ENCODE data around the gene PLLP. TPM values are rescaled to one million over a fixed set of nuclear protein-coding genes. Genes with fewer than 3 reads are reported as not detected.

PLLP gene
- total RNA-seq, 1 experiment from 2014 or later: 3.1 TPM

DNA sequence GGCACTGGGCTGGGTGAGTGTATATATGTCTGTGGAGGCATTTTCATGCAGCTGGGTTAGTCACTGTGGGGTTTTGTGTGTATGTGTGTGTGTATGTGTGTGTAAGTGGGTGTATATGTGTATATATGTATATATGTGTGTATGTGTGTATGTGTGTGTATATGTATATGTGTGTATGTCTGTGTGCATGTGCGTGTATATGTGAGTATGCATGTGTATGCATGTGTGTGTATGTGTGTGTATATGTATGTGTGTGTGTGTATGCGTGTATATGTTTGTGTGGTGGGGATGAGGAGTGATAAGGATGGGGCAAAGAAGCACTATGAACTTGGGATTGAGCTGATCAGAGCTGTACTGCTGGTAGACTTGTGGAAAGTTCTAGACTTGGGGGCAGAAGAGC is 29.0 kb upstream of the PLLP start:
- Histone ChIP-seq H3K27me3 (ENCODE audit: insufficient read depth, low read length) (no peaks in the 10 kb centered on the region; the same call in 1 of the 2 replicates), H2AFZ (ENCODE audit: low read depth, low read length, poor library complexity, severe bottlenecking) (no peak overlapping the region), H3K79me2 (ENCODE audit: insufficient read depth, low read length) (no peaks in the 10 kb centered on the region), H3K4me3 (replicated peaks in 1 of 2; ENCODE audit: low read depth in 1 of 2, low read length in 2 of 2) (no peak overlapping the region), H3K4me1 (ENCODE audit: control insufficient read depth in 1 of 2, insufficient read depth in 2 of 2, low read length in 2 of 2) (peaks cover 5 to 14% of the 10 kb centered on the region in 2 experiments; a peak in 3 of 4 replicates), H3K9ac (ENCODE audit: low read length) (no peak overlapping the region), H3K27ac (ENCODE audit: low read depth, low read length) (no peak overlapping the region), H3K9me3 (ENCODE audit: control insufficient read depth in 1 of 2, insufficient read depth in 1 of 2, low read depth in 1 of 2, low read length in 2 of 2) (no peaks in the 10 kb centered on the region), H3K36me3 (ENCODE audit: control insufficient read depth in 1 of 2, insufficient read depth in 2 of 2, low read length in 2 of 2) (no peaks in the 10 kb centered on the region), H3K4me2 (ENCODE audit: low read length) (no peak overlapping the region), H3K9me2 (ENCODE audit: insufficient read depth) (no peaks in the 10 kb centered on the region), H4K20me1 (ENCODE audit: insufficient read depth) (no peaks in the 10 kb centered on the region)
- ATAC-seq: no peak
- TF ChIP-seq EZH2phosphoT487 (IDR thresholded peaks at IDR 0.05; ENCODE audit: borderline replicate concordance): no peak
- intact Hi-C loops (cut with micrococcal nuclease): no loop called here
- BruUV-seq (replicated peaks): no TSS peak
- POLR2A ChIA-PET: interaction anchor here (0.9 kb wide), 1 partner anchor 104 kb away, joined by 3 read pairs; no protein-coding TSS in a partner anchor
- no peak for DNase-seq (ENCODE audit: low read depth, low spot score)
- CTCF ChIA-PET: interaction anchor here (1.2 kb wide), 1 partner anchor 103 kb away, joined by 6 read pairs; no protein-coding TSS in a partner anchor
- RAD21 ChIA-PET (ENCODE audit: low non-redundant PET in 1 of 2, low total read pairs in 2 of 2, uncharacterized antibody in 2 of 2, unreplicated experiment in 2 of 2): no interaction called here

DNA sequence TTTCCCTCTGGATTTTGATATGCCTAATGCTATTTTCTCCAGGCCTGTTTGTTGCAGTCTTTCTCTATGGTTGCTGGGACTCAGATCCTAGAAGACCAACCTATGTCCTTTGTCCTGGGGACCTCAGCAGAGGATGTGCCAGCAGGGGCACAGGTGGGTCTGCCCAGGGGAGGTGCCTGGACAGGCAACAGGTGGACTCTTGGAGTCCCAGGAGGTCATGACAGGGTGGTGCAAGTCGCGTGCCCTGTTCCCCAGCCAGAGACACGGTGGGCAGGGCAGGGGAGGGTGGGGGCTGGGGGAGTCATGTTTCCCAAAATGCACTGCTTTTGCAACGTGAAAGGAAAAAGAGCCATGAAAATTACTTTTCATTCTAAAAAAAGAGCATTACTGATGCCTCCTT is 26.3 kb upstream of the PLLP start:
- Histone ChIP-seq H4K20me1 (ENCODE audit: insufficient read depth) (no peaks in the 10 kb centered on the region), H3K4me3 (replicated peaks in 1 of 2; ENCODE audit: low read depth in 1 of 2, low read length in 2 of 2) (no peak overlapping the region), H2AFZ (ENCODE audit: low read depth, low read length, poor library complexity, severe bottlenecking) (no peak overlapping the region), H3K4me2 (ENCODE audit: low read length) (no peak overlapping the region), H3K36me3 (ENCODE audit: control insufficient read depth in 1 of 2, insufficient read depth in 2 of 2, low read length in 2 of 2) (no peaks in the 10 kb centered on the region), H3K4me1 (ENCODE audit: control insufficient read depth in 1 of 2, insufficient read depth in 2 of 2, low read length in 2 of 2) (no peaks in the 10 kb centered on the region), H3K27ac (ENCODE audit: low read depth, low read length) (no peak overlapping the region), H3K9me2 (ENCODE audit: insufficient read depth) (no peaks in the 10 kb centered on the region), H3K79me2 (ENCODE audit: insufficient read depth, low read length) (no peaks in the 10 kb centered on the region), H3K27me3 (ENCODE audit: insufficient read depth, low read length) (no peaks in the 10 kb centered on the region; the same call in 1 of the 2 replicates), H3K9me3 (ENCODE audit: control insufficient read depth in 1 of 2, insufficient read depth in 1 of 2, low read depth in 1 of 2, low read length in 2 of 2) (no peaks in the 10 kb centered on the region), H3K9ac (ENCODE audit: low read length) (no peak overlapping the region)
- intact Hi-C loops (cut with micrococcal nuclease): no loop called here
- ChIA-PET RAD21 (ENCODE audit: low non-redundant PET in 1 of 2, low total read pairs in 2 of 2, uncharacterized antibody in 2 of 2, unreplicated experiment in 2 of 2) (interaction anchor here in 1 of 2 experiments (0.6 kb wide), 1 partner anchor 11 kb away, joined by 3 read pairs; no protein-coding TSS in a partner anchor), POLR2A (no interaction called here), CTCF (no interaction called here)
- ATAC-seq (0 out of 2 replicates have a peak, but pooled peaks have one; percentile 42), DNase-seq (ENCODE audit: low read depth, low spot score) (no peak)
- no TSS peak for BruUV-seq (replicated peaks)
- TF ChIP-seq TCF7L2 (IDR thresholded peaks at IDR 0.05; ENCODE audit: borderline replicate concordance, extremely low read depth, insufficient read depth, insufficient read length) (no peak), ZBTB33 (IDR thresholded peaks at IDR 0.05; ENCODE audit: extremely low read depth, insufficient replicate concordance, low read length) (no peak), CBX3 (IDR thresholded peaks at IDR 0.05; ENCODE audit: low read depth) (no peak), CEBPB (IDR thresholded peaks at IDR 0.05; ENCODE audit: low read depth) (no peak), SIN3A (IDR thresholded peaks at IDR 0.05; ENCODE audit: low read depth) (no peak), MAX (IDR thresholded peaks at IDR 0.05) (no peak), EGR1 (IDR thresholded peaks at IDR 0.05; ENCODE audit: low read depth) (no peak), EZH2phosphoT487 (IDR thresholded peaks at IDR 0.05; ENCODE audit: borderline replicate concordance) (no peak), JUND (IDR thresholded peaks at IDR 0.05) (no peak), ZFX (IDR thresholded peaks at IDR 0.05) (no peak), SRF (IDR thresholded peaks at IDR 0.05; ENCODE audit: low read depth) (no peak), POLR2A (IDR thresholded peaks at IDR 0.05; ENCODE audit: borderline replicate concordance, extremely low read depth, insufficient read depth, insufficient read length) (no peak), YY1 (IDR thresholded peaks at IDR 0.05; ENCODE audit: extremely low read depth, insufficient replicate concordance, low read depth, low read length) (no peak), ZNF274 (IDR thresholded peaks at IDR 0.05; ENCODE audit: low read depth, low read length) (no peak)
- TF ChIP-seq, protein P1, sequence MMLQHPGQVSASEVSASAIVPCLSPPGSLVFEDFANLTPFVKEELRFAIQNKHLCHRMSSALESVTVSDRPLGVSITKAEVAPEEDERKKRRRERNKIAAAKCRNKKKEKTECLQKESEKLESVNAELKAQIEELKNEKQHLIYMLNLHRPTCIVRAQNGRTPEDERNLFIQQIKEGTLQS (IDR thresholded peaks at IDR 0.05): no peak
- TF ChIP-seq, protein P2, sequence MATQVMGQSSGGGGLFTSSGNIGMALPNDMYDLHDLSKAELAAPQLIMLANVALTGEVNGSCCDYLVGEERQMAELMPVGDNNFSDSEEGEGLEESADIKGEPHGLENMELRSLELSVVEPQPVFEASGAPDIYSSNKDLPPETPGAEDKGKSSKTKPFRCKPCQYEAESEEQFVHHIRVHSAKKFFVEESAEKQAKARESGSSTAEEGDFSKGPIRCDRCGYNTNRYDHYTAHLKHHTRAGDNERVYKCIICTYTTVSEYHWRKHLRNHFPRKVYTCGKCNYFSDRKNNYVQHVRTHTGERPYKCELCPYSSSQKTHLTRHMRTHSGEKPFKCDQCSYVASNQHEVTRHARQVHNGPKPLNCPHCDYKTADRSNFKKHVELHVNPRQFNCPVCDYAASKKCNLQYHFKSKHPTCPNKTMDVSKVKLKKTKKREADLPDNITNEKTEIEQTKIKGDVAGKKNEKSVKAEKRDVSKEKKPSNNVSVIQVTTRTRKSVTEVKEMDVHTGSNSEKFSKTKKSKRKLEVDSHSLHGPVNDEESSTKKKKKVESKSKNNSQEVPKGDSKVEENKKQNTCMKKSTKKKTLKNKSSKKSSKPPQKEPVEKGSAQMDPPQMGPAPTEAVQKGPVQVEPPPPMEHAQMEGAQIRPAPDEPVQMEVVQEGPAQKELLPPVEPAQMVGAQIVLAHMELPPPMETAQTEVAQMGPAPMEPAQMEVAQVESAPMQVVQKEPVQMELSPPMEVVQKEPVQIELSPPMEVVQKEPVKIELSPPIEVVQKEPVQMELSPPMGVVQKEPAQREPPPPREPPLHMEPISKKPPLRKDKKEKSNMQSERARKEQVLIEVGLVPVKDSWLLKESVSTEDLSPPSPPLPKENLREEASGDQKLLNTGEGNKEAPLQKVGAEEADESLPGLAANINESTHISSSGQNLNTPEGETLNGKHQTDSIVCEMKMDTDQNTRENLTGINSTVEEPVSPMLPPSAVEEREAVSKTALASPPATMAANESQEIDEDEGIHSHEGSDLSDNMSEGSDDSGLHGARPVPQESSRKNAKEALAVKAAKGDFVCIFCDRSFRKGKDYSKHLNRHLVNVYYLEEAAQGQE (IDR thresholded peaks at IDR 0.05; ENCODE audit: low read depth): no peak
